Stimulated activated CD8-positive, alpha-beta memory T cell treated with anti-CD3 and anti-CD28 coated beads, Interleukin-4, amount 100 ng/mL, for 48 hours (primary cell): ENCODE results near the gene LRRC8D.
"Not testable (repeated sequence)": the region's sequence is repeated elsewhere in the genome, so short reads cannot be mapped to it uniquely, and the experiment has no call there.

Source experiments
- DNase-seq: peaks from one replicate; pipeline ENCODE4 v3.0.0-alpha.2; 2020

Gene LRRC8D

DNA sequence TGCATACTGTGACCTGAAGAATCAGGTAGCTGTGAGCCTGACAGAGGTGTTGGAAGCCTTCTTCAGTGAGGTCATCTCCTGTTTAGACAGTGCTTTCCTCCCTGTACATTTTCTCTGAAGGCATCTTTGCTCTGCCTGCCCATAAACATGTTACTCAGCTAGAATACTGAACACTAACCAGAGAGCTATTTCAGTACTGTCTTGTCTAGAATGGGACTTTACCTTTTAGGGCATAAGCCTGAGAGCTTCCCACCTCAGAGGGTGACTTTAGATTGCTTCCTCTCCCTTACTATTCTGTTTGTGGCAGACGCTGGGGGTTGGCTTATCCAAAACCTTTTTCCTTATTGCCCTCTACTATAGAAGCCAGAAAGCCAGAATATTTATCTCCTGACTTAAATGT is 150.8 kb downstream of the LRRC8D start:
- no peak for DNase-seq

DNA sequence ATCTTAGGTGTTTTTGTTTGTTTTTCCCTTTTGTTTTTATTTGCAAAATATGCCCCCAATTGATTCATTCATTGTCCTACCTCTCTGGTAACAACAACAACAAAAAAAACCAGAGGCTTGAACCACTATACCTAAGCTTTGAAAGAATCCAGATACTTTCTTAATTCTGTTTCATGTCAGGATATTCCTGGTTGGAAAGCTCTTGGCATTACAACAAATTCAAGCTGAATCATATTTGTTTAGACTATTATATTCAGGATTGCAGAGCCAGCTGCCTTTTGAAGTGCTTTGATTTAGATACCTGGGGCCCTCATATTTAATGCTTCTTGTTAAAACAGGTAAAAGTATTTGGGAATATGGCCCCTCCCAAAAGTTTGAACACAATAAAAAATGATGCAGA is 151.2 kb downstream of the LRRC8D start:
- no peak for DNase-seq

GRCh38 chr1:89973471-89974127 is 152.8 kb downstream of the LRRC8D start:
- no peak for DNase-seq

DNA sequence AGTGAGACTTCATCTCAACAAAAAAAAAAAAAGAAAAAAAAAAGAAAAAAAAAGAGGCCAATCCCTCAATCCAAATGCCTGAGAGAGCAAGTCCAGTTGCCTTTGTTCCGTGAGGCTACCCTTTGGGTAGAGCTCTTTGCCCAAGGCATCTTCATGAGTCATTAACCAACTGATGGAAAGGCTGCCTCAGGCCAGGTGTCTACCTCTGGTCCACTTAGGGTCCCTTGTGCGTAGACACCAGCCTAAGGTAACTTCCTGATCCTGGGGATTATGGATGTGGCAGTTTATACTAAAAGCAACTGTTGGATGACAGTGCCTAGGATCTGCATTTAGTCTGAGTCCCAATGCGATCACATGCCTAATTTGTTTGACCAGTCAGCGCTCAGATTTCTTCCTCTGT is 153.4 kb downstream of the LRRC8D start:
- no peak for DNase-seq

- no peak for DNase-seq
Measured at GRCh38 chr1:89974696-89975470, 154.1 kb downstream of the LRRC8D start.

DNA sequence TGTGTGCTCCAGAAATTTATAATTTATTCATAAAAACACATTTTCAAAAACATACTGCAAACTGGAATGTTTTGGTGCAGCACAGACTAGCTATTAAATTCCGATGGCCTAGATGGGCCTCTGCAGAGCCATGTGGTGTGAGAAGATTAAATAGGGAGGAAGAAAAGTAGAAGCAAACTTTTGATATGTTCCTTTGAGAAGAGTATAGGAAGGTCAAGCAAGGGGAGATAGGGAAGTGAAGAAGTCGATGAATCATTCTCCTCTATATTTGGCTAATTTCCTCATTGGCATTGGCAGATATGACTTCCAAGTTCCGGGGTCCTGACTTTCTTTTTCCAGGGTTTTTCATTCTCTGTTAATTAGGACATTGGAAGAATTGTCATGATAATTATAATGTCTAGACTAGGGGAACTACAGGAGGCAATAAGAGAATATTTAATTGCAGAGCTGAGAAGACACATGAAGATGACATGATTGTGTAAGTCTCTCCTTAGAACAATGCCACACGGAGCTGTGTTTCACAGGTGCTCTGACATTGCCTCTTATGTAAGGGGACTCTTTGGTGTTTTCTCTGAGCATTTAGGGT is 154.8 kb downstream of the LRRC8D start:
- no peak for DNase-seq

GRCh38 chr1:89978755-89979154 is 157.9 kb downstream of the LRRC8D start:
- DNase-seq, result no peak

GRCh38 chr1:89980605-89981004 is 159.8 kb downstream of the LRRC8D start:
- DNase-seq, result no peak

GRCh38 chr1:89982846-89983245 is 162.0 kb downstream of the LRRC8D start:
- DNase-seq, result not testable (repeated sequence)

- not testable (repeated sequence) for DNase-seq
Measured at GRCh38 chr1:89984564-89985116, 163.8 kb downstream of the LRRC8D start.

DNA sequence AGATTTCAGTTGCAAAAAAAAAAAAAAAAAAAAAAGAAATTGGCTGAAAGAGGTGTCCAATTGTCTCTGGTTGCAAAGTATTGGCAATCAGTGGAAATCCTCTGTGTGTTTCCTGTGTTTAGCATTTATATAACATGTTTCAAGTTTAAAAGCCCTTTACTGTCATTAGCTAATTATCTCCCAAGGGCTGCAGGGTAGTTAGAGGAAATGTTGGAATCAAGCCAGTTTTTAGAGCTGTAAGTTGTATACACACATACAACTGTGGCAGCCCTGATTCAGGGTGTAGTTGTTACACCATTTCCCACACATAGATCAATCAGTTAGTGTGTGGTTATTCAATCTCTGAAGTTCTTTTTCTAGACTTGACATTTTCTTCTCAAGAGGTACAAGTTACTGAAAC is 165.2 kb downstream of the LRRC8D start:
- no peak for DNase-seq
